ENCODE measurements around the gene ALDH3B1.

DNA sequence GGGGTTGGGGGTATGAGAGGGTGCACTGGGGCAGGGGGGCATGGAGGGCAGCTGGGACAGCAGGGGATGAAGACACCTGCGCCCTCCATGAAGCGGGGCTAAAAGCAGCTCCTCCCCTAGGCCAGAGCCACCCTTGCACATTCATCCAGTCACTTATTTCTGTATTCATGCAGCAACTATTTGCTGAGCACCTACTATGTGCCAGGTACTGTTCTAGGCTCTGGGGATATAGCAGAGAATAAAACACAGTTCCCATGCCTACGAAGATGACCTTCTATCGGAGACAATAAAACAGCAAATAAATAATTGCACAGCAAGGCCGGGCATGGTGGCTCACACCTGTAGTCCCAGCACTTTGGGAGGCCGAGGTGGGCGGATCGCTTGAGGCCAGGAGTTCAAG, 5.3 kb downstream of the ALDH3B1 start:
- no peak for TF ChIP-seq TOX (CRISPR knock-in tag; IDR thresholded peaks at IDR 0.05; ENCODE audit: borderline replicate concordance)
- no peak for TF ChIP-seq ARNTL (CRISPR knock-in tag; IDR thresholded peaks at IDR 0.05; ENCODE audit: borderline replicate concordance, low read depth)
- TF ChIP-seq ZFP3 (CRISPR knock-in tag; IDR thresholded peaks at IDR 0.05): no peak
- TF ChIP-seq, protein P1, sequence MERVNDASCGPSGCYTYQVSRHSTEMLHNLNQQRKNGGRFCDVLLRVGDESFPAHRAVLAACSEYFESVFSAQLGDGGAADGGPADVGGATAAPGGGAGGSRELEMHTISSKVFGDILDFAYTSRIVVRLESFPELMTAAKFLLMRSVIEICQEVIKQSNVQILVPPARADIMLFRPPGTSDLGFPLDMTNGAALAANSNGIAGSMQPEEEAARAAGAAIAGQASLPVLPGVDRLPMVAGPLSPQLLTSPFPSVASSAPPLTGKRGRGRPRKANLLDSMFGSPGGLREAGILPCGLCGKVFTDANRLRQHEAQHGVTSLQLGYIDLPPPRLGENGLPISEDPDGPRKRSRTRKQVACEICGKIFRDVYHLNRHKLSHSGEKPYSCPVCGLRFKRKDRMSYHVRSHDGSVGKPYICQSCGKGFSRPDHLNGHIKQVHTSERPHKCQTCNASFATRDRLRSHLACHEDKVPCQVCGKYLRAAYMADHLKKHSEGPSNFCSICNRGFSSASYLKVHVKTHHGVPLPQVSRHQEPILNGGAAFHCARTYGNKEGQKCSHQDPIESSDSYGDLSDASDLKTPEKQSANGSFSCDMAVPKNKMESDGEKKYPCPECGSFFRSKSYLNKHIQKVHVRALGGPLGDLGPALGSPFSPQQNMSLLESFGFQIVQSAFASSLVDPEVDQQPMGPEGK (CRISPR knock-in tag; IDR thresholded peaks at IDR 0.05; ENCODE audit: borderline replicate concordance): no peak
- no peak for TF ChIP-seq ZNF70 (CRISPR knock-in tag; IDR thresholded peaks at IDR 0.05)
- TF ChIP-seq, protein P2, sequence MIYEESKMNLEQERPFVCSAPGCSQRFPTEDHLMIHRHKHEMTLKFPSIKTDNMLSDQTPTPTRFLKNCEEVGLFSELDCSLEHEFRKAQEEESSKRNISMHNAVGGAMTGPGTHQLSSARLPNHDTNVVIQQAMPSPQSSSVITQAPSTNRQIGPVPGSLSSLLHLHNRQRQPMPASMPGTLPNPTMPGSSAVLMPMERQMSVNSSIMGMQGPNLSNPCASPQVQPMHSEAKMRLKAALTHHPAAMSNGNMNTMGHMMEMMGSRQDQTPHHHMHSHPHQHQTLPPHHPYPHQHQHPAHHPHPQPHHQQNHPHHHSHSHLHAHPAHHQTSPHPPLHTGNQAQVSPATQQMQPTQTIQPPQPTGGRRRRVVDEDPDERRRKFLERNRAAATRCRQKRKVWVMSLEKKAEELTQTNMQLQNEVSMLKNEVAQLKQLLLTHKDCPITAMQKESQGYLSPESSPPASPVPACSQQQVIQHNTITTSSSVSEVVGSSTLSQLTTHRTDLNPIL (CRISPR knock-in tag; IDR thresholded peaks at IDR 0.05; ENCODE audit: low read depth): no peak
- no peak for TF ChIP-seq PPARA (CRISPR knock-in tag; IDR thresholded peaks at IDR 0.05; ENCODE audit: borderline replicate concordance)
- TF ChIP-seq CSDC2 (CRISPR knock-in tag; IDR thresholded peaks at IDR 0.05): no peak
- TF ChIP-seq OSR1 (CRISPR knock-in tag; IDR thresholded peaks at IDR 0.05): no peak
- TF ChIP-seq ZNF8 (CRISPR knock-in tag; IDR thresholded peaks at IDR 0.05): no peak
- TF ChIP-seq ESRRG (CRISPR knock-in tag; IDR thresholded peaks at IDR 0.05): no peak
